ENCODE results near the gene PSD2.
"Not testable (repeated sequence)": the region's sequence is repeated elsewhere in the genome, so short reads cannot be mapped to it uniquely, and the experiment has no call there.

Gene PSD2

DNA sequence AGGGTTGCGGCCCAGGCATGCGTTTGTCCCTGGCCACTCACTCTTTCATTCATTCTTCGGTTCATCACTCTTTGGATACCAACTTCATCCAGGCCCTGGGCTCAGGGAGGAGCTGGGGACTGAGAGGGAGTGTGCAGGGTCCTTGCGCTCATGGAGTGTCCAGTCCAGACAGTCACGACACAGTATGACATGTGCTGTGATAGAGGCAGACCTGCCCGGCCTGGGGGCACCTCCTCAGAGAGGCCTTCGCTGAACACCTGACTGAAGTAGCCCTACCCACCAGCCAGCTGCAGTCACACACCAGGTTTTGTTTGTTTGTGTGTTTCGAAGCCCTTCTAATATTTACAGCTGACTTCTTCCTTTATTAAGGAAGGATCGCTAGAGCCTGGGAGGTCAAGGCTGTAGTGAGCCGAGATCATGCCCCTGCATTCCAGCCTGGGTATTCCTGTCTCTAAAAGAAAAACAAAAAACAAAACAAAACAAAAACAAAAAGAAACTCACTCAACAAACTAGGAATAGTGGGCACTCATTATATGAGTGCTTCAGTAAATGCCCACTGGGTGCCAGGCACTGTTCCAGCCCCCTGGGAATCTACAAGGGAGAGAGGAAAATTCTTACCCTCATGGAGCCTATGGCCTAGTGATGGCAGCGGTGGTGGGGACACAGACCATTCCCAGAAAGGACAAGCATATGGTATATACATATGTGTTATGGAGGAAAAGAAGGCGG is 6.3 kb upstream of the PSD2 start:
- no peak for DNase-seq (ENCODE audit: low spot score)

DNA sequence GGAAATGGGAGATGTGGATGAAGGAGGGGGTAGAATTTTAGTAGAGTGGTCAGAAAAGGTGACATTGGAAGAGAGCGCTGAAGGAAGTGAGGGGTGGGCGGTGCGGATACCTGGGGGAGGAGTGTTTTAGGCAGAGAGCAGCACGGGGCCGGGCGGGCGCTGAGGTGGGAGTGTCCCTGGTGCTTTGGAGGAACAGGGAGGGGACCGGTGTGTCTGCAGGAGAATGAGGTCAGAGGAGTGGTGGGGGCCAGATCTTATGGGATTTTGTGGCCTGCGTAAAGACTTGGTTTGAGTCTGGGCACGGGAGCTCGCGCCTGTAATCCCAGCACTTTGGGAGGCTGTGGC is 5.8 kb upstream of the PSD2 start:
- DNase-seq (ENCODE audit: low spot score), result no peak

DNA sequence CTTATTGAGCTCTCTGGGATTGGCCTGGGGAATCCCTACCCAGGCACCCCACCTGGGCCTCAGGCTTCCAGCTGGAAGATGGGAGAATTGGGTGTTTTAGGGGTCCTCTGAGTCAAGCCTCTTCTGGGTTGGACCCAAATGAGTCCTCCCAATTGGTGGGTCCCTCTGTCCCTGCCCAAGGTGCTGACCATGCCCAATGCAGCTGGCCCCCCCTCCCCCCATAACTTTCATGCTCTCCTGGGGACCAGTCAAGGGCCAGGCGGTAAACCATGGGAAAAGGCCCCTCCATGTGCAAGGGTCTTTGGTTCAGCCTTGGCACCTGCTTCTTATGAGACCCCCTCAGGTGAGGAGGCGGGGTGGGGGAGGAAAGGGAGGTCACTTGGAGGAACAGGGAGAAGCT is 3.4 kb upstream of the PSD2 start:
- DNase-seq (ENCODE audit: low spot score), result no peak

DNA sequence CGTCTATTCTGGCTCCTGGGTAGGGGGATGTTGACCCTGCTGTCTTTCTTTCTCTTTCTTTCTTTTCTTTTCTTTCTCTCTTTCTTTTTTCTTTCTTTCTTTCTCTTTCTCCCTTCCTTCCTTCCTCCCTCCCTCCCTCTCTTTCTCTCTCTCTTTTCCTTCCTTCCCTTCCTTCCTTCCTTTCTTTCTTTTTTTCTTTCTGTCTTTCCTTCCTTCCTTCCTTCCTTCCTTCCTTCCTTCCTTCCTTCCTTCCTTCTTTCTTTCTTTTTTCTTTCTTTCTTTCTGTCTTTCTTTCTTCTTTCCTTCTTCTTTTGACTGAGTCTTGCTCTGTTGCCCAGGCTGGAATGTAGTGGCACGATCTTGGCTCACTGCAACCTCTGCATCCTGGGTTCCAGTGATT is 3.0 kb upstream of the PSD2 start:
- not testable (repeated sequence) for DNase-seq (ENCODE audit: low spot score)

DNA sequence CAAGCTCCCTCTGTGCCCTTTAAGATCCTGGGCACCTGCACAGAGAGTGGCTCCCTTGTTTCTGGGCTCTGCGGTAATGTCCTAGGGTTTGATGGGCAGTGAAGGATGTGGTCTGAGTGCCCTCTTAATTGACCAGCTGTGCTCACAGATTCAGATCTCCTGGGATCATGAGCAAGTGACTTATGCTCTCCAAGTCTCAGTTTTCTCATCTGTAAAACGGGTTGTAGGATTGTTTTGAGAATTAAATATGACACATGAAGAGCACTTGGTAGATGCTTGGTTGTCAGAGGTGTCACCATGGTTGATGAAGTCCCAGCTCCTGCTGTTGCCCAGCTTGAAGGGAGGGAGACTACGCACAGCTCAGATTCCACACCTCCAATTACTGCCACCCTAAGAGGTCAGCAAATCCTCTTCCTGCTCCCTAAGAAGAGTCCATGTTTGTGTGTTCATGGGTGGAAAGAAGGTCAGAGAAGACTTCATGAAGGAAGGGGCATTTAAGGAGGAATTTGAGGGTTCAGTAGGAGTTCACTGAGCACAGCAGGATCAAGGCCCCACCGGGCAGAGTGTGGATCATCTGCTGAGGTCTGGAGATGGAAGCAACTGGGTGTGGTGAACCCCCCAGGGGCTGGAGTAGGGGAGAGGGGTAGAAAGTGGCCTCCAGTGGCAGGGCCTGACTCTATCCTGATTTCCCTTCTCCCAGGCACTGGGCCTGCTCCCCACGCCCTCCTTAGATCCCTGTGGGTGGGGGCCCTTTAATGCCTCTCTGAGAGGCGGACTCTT is 1.4 kb upstream of the PSD2 start:
- DNase-seq (ENCODE audit: low spot score), result no peak

DNA sequence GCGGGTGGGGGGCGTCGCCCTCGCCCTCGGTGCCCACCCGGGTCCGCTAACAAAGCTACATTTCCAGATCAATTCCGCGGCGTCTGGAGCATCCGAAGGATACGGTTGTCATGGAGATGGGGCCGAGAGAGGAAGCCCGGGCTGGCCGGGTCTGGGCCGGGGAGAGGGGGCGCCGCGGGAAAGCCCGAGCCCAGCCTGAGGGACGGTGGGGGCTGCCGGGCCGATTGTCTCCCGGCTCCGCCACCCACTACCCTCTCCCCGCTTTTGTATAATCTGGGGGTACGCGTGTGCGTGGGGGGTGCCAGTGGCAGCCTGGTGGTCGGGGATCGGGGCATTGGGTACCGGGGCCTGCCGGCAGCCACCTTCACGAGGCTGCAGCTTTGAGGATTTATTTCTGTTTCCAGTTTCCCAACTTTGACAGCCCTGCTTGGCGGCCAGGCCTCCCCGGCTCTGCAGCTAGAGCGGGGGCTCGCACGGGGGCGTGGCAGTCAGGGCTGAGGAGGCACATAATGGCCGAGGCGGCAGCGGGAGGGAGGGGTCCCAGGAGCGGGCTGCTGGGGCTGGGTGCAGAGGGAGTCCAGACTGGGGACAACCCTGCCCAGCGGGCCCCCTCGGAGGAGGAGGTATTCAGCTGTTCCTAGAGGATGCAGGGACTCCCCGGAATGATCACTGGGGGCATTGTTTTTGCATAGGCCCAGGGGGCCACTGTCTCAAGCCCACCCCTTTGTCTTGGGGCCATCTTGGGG is 626 bp downstream of the PSD2 start:
- DNase-seq (ENCODE audit: low spot score), result no peak

DNA sequence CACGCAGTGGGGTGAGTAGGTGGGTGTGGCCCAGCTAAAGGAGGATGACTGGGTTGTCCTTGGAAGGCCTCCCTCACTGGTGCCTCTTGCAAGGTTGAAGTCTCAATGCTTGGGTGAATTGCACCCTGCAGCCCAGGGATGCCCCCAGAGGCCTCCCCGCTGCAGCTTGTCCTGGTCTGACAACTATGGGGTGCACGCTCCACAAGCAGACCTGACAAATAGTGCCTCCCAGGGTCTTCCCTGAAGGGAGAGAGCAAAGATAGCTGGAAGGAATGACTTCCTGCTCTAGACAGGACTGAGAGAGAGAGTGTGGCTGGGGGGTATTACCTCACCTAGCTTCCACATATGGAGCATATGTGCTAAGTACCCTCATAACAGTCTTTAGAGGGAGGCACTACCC is 1.7 kb downstream of the PSD2 start:
- no peak for DNase-seq (ENCODE audit: low spot score)

DNA sequence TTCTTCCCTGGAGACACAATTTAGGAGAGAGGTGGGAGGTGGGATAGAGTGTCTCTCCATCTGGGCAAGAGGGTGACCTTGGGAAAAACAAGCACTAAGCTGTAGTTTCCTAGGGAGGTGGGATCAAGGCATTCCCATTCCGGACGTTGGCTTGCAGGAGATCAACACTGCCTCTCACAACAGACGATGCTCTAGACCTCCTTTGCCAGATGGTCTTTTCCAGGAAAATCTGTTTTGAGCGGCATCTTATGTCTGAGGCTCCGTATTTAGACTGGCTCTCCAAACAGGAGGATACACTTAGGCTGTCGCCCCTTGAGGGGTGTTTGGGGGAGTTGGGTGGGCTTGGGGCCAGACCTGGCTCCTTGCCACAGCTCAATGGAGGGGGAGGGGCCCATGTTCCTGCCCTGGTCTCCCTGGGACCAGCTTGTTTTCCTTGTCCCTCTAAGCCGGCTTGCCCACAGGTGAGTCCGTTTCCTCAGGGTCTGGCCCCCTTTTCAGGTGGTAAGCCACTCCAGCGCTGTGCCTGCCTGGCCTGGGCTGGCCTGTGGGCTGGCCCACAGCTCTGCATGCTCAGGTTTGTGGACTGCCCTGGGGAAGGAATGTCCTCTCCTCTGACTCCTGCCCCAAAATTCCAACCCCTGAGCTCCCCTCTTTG is 2.4 kb downstream of the PSD2 start:
- DNase-seq (ENCODE audit: low spot score), result no peak

DNA sequence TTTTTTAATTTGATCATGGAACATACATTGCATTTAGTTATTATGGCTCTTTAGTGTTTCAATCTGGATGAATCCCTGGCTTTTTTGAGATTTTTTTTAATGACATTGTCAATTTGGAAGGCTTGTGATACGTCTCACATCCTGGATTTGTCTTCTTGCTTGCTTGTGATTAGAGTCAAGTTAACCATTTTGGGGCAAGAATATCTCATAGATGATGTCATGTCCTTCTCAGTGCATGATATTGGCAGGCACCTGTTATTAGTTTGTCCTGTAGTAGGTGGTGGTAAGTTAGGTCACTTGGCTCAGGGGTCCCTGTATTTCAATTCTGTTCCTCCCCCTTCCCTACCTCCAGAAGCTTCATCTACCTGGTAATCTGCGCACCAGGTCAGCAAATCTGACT is 3.3 kb downstream of the PSD2 start:
- no peak for DNase-seq (ENCODE audit: low spot score)

DNA sequence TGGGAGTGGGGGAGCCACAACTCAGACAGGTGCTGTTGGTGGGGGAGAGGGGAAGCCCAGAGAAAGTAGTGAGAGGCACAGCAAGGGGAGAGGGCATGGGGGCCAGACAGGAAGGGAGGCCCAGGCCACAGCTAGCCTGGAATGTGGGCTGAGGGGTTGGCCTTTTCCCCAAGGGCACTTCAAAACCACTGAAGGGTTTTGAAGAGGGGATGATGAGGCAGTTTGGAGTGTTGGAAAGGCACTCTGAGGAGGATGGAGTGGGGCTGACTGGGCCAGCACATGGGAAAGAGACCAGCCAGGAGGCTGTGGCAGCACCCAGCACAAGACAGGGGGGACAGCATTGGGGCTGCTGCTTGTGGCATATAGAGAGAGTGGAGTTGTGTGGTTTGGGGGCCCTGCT is 3.8 kb downstream of the PSD2 start:
- DNase-seq (ENCODE audit: low spot score), result no peak

DNA sequence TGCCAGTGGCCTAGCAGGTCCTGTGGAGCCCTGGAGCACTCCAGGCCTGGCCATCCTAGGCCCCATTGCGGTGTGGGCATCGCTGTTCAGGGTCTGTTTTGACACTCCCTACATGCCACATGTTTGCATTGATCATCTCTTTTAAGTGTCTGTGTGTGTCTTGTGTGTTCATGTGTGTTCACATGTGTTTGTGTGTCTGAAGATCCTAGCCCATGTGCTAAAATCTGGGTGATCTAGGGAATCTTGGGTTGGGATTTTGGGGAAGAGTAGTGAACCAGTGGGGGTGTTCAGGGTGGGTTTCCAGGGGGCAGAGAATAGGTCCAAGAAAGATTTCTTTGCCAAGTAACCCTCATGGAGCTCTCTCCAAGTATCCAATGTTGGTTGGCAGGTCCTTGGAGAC is 8.4 kb downstream of the PSD2 start:
- no peak for DNase-seq (ENCODE audit: low spot score)

DNA sequence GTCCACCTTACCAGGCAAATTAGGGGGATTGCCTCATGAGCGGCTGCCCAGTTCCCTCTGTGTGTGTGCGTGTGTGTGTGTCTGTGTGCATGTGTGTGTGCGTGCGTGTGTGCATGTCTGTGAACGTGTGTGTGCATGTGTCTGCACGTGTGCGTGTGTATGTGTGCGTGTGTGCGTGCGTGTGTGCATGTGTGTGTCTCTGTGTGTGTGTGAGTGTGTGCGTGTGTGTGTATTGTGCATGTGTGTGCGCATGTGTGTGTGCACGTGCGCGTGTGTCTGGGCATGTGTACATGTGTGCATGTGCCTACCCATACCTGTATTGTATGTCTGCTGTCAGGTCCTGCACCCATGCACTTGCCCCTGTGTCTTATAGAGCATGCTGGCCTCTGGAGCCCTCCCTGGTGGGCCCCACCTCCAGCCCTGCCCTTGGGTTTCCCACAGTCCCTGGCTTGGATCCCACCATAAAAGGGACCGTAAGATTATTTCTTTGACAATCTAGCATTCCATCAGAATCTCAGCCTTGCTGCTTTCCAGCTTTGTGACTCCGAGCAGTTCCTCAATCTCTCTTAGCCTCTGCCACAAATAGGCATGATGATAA is 9.3 kb downstream of the PSD2 start:
- DNase-seq (ENCODE audit: low spot score), result no peak

DNA sequence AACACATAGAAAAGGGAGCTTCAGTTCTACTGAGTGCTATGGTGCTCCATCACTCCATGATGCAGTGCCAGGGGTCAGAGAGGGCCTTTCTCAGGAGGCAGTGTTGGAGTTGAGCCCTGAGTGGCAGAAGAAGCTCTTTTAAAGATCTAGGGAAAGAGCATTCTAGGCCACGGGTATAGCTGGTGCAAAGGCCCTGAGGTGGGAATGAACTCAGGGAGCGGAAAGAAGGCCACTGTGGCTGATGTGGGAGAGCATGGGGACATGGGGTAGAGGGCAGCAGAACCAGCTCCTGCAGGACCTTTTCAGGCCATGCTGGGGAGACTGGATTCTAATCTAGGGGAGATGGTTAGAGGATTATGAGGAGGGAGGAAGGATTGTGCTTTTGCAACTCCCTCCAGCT is 9.9 kb downstream of the PSD2 start:
- DNase-seq (ENCODE audit: low spot score), result no peak

DNA sequence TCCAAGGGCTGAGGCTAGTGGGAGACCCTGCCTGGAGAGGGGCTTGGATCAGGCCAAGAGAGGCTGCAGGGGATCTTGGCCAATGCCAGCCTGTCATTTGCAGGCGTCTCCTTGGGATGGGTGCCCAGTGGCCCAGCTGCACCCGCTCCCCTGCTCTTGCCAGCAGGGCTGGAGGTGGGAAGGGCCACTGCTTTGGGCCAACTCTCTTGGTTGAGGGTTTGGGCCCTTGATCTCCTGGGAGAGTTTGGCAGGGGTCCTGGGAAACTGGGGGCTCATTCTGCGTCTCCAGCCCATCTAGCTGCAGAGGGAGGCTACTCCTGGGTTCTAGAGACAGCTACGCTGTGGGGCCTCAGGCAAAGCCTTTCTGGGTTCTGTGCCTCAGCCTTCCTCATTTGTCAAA is 10.5 kb downstream of the PSD2 start:
- DNase-seq (ENCODE audit: low spot score), result no peak

DNA sequence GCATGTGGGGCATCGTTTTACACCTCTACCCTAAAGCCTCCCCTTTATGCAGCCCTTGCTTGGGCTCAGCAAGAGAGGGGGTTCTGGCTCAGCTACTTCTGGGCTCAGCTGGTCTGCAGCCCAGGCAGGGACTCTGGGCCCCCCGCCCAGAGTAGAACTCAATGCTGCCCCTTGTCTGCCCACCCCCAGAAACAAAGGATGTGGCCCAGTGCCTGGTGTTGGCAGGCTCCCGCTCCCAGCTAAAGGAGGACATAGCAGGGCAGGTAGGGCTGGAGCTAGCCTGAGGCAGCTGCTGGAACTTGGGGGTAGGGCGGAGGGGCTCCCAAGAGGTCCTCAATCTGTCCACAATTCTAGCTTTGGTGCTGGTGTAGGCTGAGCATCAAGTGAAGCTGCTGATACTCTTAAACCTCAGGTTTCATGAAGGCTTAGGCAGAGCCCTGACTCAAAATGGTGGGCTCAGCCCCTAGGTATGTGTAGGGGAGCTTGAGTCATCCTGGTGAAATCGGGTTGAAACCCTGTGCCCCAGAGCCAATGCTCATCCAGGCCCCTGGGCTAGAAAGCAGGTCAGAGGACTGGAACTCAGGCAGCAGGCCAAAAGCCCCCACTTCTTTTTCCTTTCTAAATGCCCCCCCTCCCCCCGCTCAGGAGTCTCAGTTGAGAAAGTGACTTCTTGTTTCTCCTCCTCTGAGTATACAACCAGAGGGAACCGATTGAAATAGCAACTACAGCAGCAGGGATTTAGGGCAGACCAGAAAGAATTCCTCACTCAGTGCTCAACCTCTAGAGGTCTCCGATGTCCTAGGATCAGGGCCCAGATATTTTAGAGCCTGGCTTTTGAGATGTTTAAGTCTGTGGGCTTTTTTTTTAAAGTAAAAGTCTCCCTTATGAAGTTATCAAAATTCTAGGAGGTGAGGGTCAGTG is 11.4 kb downstream of the PSD2 start:
- no peak for DNase-seq (ENCODE audit: low spot score)

DNA sequence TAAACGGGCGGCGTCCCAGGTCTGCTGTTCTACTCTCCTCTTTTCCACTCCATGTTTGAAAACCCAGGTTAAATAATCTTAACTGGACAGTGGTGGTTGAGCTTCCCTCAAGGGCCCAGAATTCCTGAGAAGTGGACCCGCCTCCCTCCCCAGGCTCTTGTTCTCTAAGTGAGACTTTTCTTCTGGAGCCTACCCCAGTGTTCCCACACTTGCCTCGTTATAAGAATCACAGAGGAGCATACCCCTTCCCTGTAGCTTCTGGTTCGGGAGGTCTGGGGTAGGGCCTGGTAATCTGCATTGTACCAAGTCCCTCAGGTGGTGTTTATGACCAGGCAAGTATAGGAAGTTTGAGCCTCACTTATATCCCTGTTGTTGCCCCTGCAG is 12.0 kb downstream of the PSD2 start:
- no peak for DNase-seq (ENCODE audit: low spot score)

DNA sequence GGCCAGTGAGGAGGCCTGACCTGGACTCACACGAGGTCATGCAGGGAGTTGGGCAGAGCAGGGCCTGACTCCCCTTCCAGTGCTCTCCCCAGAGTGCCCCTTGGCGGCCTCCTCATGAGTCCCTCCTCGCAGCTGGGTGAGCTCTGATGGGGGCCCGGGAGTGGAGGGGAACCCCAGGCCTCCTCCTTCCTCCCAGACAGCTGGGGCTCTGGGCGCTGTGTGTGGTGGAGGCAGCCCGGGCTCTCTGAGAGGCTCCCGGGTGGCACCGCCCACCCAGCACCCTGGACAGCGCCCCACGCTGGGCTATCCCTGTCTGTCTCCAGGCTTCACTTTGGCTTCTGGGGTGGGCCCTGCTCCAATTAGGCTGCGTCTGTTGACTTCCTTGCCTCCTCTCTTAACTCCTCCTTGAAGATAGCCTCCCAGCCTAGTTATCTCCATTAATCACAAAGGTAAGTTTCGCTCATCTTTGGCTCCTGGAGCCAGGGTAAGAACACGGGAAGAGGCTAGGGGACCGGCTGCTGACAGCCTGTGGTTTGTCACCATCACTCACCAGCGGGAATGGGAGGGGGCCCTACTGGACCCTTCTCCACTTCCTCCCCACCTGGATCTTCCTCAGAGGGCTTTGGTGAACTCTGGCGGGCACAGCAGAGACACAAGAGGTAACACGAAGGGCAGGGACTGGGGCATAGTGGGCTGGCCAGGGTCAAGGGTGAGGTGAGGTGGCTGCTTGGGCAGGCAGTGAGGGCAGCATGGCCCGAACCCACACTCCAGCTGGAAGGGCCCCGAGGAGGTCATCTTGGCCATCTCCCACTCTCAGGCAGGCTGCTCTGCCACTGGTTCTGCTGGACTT is 13.1 kb downstream of the PSD2 start:
- peak; percentile 57 for DNase-seq (ENCODE audit: low spot score)

DNA sequence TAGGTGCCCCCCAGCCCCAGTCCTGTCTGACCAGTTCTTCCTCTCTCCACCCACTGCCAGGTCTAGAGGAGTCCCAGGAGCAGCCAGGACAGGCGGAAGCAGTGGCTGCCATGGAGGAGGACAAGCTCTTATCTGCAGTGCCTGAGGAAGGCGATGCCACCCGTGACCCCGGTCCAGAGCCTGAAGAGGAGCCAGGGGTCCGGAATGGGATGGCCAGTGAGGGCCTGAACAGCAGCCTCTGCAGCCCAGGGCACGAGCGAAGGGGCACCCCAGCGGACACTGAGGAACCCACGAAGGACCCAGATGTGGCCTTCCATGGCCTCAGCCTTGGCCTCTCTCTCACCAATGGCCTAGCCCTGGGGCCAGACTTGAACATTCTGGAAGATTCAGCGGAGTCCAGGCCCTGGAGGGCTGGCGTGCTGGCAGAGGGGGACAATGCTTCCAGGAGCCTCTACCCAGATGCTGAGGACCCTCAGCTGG is 13.8 kb downstream of the PSD2 start:
- DNase-seq (ENCODE audit: low spot score), result no peak

DNA sequence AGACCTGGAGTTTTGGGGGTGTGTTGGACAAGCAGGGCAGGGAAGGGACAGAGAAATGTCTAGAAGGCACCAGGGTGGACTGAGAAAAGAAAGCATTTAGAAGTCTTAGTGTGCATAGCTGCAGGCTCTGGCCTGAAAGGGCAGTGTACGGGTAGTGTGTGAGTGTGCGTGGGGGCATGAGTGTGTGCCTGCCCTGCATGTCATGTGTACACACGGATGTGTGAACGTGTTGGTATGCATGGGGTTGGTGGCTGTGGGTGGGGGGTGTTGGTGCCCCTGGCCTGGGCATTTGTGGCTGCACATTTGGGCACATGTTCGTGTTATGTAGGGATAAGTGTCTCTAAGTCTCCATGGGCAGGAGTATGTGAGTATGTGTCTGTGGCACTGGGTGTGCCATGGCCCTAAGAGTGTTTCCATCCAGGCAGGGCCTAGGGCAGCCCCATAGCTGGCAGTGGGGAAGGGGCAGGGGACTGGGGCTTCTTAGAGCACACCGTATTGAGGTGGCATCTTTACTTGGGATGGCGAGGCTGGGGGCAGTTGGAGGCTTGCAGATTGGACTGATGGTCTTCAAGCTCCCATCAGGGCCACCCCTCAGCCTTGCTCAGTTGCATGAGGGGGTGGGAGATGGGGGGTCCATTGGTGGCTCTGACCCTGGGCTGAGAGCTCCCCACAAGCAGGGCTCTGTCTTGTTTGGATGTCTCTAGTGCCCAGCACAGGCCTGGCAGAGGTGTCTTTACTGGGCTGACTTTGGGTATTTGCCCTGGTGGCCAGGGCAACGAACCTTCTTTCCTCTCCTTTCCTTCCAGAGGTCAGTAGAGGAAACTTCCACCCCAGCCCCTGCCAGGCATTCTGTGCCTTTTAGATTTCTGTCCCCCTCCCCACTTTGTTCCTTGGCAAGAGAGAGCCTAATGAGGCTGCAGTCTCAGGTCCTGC is 15.0 kb downstream of the PSD2 start:
- DNase-seq (ENCODE audit: low spot score), result no peak

Measured in germinal center (tissue), 1 donor.